NT2/D1 (cell line): ENCODE results near the gene ZNF419.
A peak's percentile ranks its signal among the peaks of the same experiment; 100 is the strongest.
"Not testable (repeated sequence)": the region's sequence is repeated elsewhere in the genome, so short reads cannot be mapped to it uniquely, and the experiment has no call there.

Experiments used
- DNase-seq: peaks from one replicate; pipeline ENCODE4 v3.0.0-alpha.2; 2011; ENCODE audit warnings: low read depth, low spot score
- H3K27me3 ChIP-seq: 2 replicates; pipeline ENCODE4 v1.6.0; 2011; ENCODE audit warnings: mild to moderate bottlenecking; ENCODE audit not compliant: insufficient read length, insufficient read depth
- H3K36me3 ChIP-seq: 2 replicates; pipeline ENCODE4 v1.6.1; 2011; ENCODE audit warnings: mild to moderate bottlenecking, low read length, mixed read lengths; ENCODE audit not compliant: insufficient read depth, insufficient read length
- H3K4me1 ChIP-seq: 2 replicates; pipeline ENCODE4 v1.5.1; 2011; ENCODE audit not compliant: insufficient read depth, insufficient read length
- H3K4me3 ChIP-seq: 2 replicates; pipeline ENCODE4 v1.5.1; 2011; ENCODE audit warnings: low read depth; ENCODE audit not compliant: insufficient read length
- H3K9ac ChIP-seq: 2 replicates; pipeline ENCODE4 v1.6.0; 2011; ENCODE audit warnings: low read depth; ENCODE audit not compliant: insufficient read length
- H3K9me3 ChIP-seq: 2 replicates; pipeline ENCODE4 v1.5.1; 2011; ENCODE audit warnings: mild to moderate bottlenecking, low read length; ENCODE audit not compliant: insufficient read depth
- SUZ12 ChIP-seq: IDR thresholded peaks from 2 replicates; pipeline ENCODE4 v1.6.1; 2011; ENCODE audit not compliant: insufficient read length, insufficient read depth; ENCODE audit errors: extremely low read depth
- YY1 ChIP-seq: IDR thresholded peaks from 2 replicates; pipeline ENCODE4 v1.6.1; 2011; ENCODE audit not compliant: insufficient read length, insufficient read depth
- ZNF274 ChIP-seq: IDR thresholded peaks from 2 replicates; pipeline ENCODE4 v1.6.1; 2011; ENCODE audit warnings: mild to moderate bottlenecking, low read depth, low read length

ZNF419 gene

DNA sequence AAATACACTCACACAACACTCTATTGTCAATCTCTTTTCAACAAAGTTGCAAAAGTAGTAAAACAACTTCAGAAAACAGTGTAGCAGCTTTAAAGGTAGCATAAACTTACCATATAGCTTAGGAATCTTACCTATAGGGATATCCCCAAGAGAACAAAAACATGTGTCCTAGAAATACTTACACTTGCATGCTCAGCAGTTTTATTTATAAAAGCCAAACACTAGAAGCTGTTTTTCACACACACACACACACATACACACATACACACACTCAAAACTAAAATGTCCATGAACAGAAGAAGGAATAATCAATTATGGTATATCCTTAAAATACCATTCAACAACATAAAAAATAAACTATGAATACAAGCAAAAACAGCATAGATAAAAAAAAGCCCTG is 23.9 kb downstream of the ZNF419 start:
- H3K4me1 ChIP-seq = no peaks in the 10 kb centered on the region
- DNase-seq = no peak
- H3K27me3 ChIP-seq = no peaks in the 10 kb centered on the region
- no peak overlapping the region for H3K4me3 ChIP-seq
- H3K36me3 ChIP-seq = peaks cover 23% of the 10 kb centered on the region
- no peak for TF ChIP-seq ZNF274
- TF ChIP-seq SUZ12 = no peak
- TF ChIP-seq YY1 = no peak
- peaks cover 43% of the 10 kb centered on the region for H3K9me3 ChIP-seq
- H3K9ac ChIP-seq = no peak overlapping the region

DNA sequence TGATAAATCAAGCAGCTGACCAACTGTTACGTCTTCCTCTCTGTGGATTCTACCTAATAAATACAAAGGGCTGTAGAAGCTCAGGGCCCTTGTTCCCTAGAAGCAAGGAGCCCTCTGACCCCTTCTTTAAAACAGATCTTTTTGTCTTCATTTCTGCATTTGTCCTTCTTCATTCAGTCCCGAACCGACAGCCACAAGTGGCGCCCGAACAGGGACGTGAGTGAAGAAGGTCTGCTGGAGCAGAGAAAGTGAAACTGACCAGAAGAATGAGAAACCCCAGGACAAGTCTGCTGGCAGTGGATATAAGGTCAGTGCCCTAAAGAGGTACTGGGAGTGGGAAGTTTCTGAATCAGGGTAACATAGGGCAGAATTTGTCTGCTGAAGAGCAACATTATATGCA is 25.3 kb downstream of the ZNF419 start:
- TF ChIP-seq SUZ12 (no peak), YY1 (no peak), ZNF274 (no peak)
- Histone ChIP-seq H3K27me3 (no peaks in the 10 kb centered on the region), H3K9ac (no peak overlapping the region), H3K9me3 (peaks cover 43% of the 10 kb centered on the region), H3K36me3 (peaks cover 12% of the 10 kb centered on the region), H3K4me3 (no peak overlapping the region), H3K4me1 (no peaks in the 10 kb centered on the region)
- DNase-seq = no peak

DNA sequence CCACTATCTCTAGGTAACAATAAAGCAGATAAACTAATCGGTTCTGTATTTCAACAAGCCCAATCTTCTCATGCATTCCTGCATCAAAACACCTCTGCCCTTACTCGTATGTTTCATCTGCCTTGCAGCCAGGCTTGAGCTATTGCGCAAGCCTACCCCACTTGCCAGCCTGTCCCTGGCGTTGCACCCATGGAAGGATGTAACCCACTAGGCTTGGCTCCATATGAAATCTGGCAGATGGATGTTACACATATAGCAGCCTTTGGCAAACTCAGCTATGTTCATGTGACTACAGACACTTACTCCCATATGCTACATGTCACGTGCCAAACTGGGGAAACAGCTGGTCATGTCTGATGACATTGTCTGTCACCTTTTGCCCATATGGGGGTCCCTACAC is 27.7 kb downstream of the ZNF419 start:
- H3K27me3 ChIP-seq = no peaks in the 10 kb centered on the region
- H3K4me3 ChIP-seq = no peak overlapping the region
- H3K4me1 ChIP-seq = no peaks in the 10 kb centered on the region
- no peak for DNase-seq
- H3K36me3 ChIP-seq = peaks cover 6% of the 10 kb centered on the region
- H3K9ac ChIP-seq = no peak overlapping the region
- TF ChIP-seq SUZ12 = no peak
- peaks cover 43% of the 10 kb centered on the region for H3K9me3 ChIP-seq

DNA sequence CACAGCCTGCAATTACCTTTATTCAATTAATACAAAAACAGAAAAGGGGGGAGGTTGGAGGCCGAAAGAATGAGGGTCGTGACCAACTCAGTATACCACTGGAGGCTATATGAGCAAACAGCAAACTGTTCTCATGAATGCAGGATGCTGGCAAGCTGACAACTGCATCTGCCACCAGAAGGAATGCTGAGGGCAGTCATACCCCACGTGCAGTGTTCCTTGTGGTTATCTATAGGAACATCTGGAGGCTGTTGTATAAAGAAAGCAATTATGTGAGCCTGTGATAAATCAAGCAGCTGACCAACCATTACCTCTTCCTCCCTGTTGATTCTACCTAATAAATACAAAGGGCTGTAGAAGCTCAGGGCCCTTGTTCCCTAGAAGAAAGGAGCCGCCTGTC is 30.5 kb downstream of the ZNF419 start:
- not testable (repeated sequence) for DNase-seq, H3K27me3 ChIP-seq, H3K36me3 ChIP-seq, H3K4me3 ChIP-seq, H3K9ac ChIP-seq, H3K4me1 ChIP-seq
- peaks cover 25% of the 10 kb centered on the region for H3K9me3 ChIP-seq

DNA sequence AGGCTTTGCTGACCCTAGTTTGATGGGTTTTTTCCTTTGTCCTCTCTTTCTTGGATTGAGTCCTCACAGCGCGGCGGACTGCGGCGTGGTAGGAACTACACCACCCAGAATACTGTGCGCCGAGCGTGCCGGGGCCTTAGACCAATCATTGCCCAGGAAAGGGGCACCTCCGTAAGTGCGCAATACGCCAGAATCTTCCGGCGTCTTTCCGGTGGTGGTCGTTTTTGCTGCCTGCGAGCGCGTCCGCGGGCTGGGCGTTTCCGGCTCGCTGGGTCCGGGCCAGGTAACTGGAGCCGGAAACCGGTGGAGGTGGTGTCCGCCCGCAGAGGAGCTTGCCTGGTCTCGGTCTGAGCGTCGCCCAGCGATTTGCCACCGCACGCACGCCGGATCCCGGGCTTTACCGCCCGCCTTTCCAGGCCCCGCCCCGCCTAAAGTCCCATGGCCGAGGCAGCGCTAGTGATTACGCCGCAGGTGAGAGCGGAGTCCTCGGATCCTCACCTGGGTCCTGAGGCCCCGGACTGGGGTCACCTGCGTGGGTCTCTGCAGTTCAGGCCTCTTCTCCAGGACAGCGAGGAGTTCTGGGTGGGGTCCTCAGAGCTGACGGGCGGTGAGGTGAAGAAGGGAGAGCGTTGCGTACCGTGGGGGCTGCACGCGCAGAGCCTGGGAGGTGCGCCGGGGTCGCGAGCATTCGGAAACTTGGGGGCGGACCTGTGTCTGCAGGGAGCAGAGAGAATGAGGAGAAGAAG is 39.8 kb downstream of the ZNF419 start, which contains the start of gene ZNF549:
Gene ZNF549 (plus strand): TSS at position 221 of the 746 bp plus-strand sequence. CDS start 218 bp downstream, at position 439.
- TF ChIP-seq ZNF274 (no peak), YY1 (no peak), SUZ12 (no peak)
- Histone ChIP-seq H3K4me3 (peak within 1 kb of the TSS; percentile 86), H3K9me3 (no peaks in the 10 kb centered on the region), H3K9ac (peak within 1 kb of the TSS; percentile 93), H3K4me1 (peaks cover 2% of the 10 kb centered on the region), H3K27me3 (no peaks in the 10 kb centered on the region), H3K36me3 (peaks cover 18% of the 10 kb centered on the region)
- peak; percentile 85 for DNase-seq

DNA sequence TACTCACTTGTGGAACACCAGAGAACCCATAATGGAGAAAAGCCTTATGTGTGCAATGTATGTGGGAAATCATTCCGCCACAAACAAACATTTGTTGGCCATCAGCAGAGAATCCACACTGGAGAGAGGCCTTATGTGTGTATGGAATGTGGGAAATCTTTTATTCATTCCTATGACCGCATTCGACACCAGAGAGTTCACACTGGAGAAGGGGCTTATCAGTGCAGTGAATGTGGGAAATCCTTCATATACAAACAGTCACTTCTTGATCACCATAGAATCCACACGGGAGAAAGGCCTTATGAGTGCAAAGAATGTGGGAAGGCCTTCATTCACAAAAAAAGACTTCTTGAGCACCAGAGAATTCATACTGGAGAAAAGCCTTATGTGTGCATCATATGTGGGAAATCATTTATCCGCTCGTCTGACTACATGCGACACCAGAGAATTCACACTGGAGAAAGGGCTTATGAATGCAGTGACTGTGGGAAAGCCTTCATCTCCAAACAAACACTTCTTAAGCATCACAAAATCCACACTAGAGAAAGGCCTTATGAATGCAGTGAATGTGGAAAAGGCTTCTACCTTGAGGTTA is 50.5 kb downstream of the ZNF419 start:
- DNase-seq = no peak
- no peaks in the 10 kb centered on the region for H3K27me3 ChIP-seq
- no peak overlapping the region for H3K9ac ChIP-seq
- peaks cover 61% of the 10 kb centered on the region for H3K9me3 ChIP-seq
- H3K4me3 ChIP-seq = no peak overlapping the region
- TF ChIP-seq ZNF274 = 0 out of 2 replicates have a peak, but pooled peaks have one; percentile 22
- TF ChIP-seq SUZ12 = no peak
- peaks cover 80% of the 10 kb centered on the region for H3K36me3 ChIP-seq
- H3K4me1 ChIP-seq = no peaks in the 10 kb centered on the region
